Measurements from ENCODE around the gene OR2D2. TPM values are rescaled to one million over a fixed set of nuclear protein-coding genes. Genes with fewer than 3 reads are reported as not detected.

OR2D2 gene
- total and polyA plus RNA-seq, 2 of the 13 experiments (the other 11 are each of a cell fraction or from before 2014, with no cell fraction given) = not detected

DNA sequence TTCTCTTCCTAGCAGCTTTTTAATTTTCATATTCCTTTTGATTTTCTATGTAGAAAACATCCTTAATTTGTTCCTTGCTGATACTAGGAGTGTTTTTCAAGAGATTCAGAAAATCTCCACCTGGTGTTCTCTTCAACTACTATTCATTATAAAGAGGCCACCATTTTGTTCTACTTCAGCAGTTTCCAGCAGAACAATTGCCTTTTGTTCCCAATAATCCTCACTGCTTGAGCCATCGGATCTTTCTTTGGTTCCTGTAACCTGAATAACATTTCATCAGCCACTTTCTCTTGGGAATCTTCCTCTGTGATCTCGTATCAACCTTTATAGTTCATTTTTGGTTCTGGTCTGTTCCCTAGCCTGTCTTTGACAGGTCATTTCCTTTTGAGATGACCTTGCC, 48.6 kb downstream of the OR2D2 start (continued):
- TF ChIP-seq, protein P1, sequence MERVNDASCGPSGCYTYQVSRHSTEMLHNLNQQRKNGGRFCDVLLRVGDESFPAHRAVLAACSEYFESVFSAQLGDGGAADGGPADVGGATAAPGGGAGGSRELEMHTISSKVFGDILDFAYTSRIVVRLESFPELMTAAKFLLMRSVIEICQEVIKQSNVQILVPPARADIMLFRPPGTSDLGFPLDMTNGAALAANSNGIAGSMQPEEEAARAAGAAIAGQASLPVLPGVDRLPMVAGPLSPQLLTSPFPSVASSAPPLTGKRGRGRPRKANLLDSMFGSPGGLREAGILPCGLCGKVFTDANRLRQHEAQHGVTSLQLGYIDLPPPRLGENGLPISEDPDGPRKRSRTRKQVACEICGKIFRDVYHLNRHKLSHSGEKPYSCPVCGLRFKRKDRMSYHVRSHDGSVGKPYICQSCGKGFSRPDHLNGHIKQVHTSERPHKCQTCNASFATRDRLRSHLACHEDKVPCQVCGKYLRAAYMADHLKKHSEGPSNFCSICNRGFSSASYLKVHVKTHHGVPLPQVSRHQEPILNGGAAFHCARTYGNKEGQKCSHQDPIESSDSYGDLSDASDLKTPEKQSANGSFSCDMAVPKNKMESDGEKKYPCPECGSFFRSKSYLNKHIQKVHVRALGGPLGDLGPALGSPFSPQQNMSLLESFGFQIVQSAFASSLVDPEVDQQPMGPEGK (CRISPR knock-in tag; IDR thresholded peaks at IDR 0.05) = no peak
- no peak for TF ChIP-seq MBD4 (IDR thresholded peaks at IDR 0.05; ENCODE audit: borderline replicate concordance, low read length)

DNA sequence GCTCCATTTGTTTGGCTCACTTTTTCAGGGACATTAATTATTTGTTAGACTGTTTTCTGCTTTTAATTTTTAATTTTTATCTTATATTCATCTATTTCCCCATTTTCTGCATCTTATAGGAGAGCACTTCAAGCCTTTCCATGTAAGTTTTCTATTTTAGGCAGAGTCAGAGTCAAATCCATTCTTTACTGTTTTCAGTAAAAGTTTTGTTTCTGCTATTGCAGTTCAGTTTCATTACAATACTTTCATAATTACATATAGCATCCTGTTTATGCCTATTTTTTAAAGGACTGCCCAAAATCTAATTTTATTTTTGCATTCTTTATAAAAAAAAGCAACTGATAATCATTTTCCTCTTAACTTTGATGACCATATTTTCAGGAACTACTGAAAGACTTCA, 50.6 kb downstream of the OR2D2 start:
- ATAC-seq (no peak), FAIRE-seq (no peak), DNase-seq (ENCODE audit: low spot score) (no peak)
- H2AFZ ChIP-seq (ENCODE audit: low read length) = no peak overlapping the region
- no peaks in the 10 kb centered on the region for H3K36me3 ChIP-seq (replicated peaks in 1 of 2; ENCODE audit: control insufficient read depth in 1 of 2, insufficient read depth in 2 of 2, low read length in 2 of 2)
- no peaks in the 10 kb centered on the region for H3K9me3 ChIP-seq (ENCODE audit: low read length)
- H3K27ac ChIP-seq (ENCODE audit: extremely low read length, insufficient read depth, low read length) = no peak overlapping the region
- no peak for TF ChIP-seq GPN1 (CRISPR knock-in tag; IDR thresholded peaks at IDR 0.05; ENCODE audit: borderline replicate concordance)
- TF ChIP-seq KLF15 (CRISPR knock-in tag; IDR thresholded peaks at IDR 0.05; ENCODE audit: borderline replicate concordance) = no peak
- TF ChIP-seq CEBPG (CRISPR knock-in tag; IDR thresholded peaks at IDR 0.05) = no peak
- TF ChIP-seq KAT2B (IDR thresholded peaks at IDR 0.05; ENCODE audit: borderline replicate concordance, low read depth, low read length) = no peak
- TF ChIP-seq, protein P2, sequence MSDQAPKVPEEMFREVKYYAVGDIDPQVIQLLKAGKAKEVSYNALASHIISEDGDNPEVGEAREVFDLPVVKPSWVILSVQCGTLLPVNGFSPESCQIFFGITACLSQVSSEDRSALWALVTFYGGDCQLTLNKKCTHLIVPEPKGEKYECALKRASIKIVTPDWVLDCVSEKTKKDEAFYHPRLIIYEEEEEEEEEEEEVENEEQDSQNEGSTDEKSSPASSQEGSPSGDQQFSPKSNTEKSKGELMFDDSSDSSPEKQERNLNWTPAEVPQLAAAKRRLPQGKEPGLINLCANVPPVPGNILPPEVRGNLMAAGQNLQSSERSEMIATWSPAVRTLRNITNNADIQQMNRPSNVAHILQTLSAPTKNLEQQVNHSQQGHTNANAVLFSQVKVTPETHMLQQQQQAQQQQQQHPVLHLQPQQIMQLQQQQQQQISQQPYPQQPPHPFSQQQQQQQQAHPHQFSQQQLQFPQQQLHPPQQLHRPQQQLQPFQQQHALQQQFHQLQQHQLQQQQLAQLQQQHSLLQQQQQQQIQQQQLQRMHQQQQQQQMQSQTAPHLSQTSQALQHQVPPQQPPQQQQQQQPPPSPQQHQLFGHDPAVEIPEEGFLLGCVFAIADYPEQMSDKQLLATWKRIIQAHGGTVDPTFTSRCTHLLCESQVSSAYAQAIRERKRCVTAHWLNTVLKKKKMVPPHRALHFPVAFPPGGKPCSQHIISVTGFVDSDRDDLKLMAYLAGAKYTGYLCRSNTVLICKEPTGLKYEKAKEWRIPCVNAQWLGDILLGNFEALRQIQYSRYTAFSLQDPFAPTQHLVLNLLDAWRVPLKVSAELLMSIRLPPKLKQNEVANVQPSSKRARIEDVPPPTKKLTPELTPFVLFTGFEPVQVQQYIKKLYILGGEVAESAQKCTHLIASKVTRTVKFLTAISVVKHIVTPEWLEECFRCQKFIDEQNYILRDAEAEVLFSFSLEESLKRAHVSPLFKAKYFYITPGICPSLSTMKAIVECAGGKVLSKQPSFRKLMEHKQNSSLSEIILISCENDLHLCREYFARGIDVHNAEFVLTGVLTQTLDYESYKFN (CRISPR knock-in tag; conservative IDR thresholded peaks at IDR 0.05) = no peak
- no peak for TF ChIP-seq ZSCAN29 (CRISPR knock-in tag; conservative IDR thresholded peaks at IDR 0.05)
- no peak for TF ChIP-seq SNRNP70 (IDR thresholded peaks at IDR 0.05; ENCODE audit: low read depth, low read length)
- TF ChIP-seq KLF11 (CRISPR knock-in tag; IDR thresholded peaks at IDR 0.05) = no peak
- no peak for TF ChIP-seq IRF2 (CRISPR knock-in tag; IDR thresholded peaks at IDR 0.05)
- no peak for TF ChIP-seq ZBTB1 (CRISPR knock-in tag; IDR thresholded peaks at IDR 0.05; ENCODE audit: borderline replicate concordance)
- TF ChIP-seq, protein P3, sequence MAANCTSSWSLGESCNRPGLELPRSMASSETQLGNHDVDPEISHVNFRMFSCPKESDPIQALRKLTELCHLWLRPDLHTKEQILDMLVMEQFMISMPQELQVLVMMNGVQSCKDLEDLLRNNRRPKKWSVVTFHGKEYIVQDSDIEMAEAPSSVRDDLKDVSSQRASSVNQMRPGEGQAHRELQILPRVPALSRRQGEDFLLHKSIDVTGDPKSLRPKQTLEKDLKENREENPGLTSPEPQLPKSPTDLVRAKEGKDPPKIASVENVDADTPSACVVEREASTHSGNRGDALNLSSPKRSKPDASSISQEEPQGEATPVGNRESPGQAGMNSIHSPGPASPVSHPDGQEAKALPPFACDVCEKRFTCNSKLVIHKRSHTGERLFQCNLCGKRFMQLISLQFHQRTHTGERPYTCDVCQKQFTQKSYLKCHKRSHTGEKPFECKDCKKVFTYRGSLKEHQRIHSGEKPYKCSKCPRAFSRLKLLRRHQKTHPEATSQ (CRISPR knock-in tag; IDR thresholded peaks at IDR 0.05; ENCODE audit: borderline replicate concordance) = no peak
- ChIA-PET CTCF (ENCODE audit: low intra/inter-chr PET ratio, low total read pairs) (no interaction called here), POLR2A (no interaction called here)
- H3K4me3 ChIP-seq (replicated peaks in 1 of 3; ENCODE audit: insufficient read depth in 1 of 3, low read depth in 2 of 3, low read length in 3 of 3) = no peak overlapping the region
- H3K4me1 ChIP-seq (ENCODE audit: insufficient read depth, low read length) = 0 out of 2 replicates have a peak, but pooled peaks cover 6% of the 10 kb centered on the region
- intact Hi-C loops (cut with micrococcal nuclease; ENCODE audit: unreplicated experiment) (no loop called here), in situ Hi-C loops (cut with HindIII; ENCODE audit: extremely low pct_ligation_motif_present, low pct_unique_long_range_greater_than_20kb) (no loop called here)
- no TSS peak for BruUV-seq (replicated peaks)
- no peaks in the 10 kb centered on the region for H4K20me1 ChIP-seq (ENCODE audit: insufficient read depth, low read length)
- peaks cover 0 to 6% of the 10 kb centered on the region in 2 experiments; a peak in 1 of 5 replicates for H3K27me3 ChIP-seq (ENCODE audit: control insufficient read depth in 1 of 2, insufficient read depth in 2 of 2, low read length in 2 of 2)
- no peak overlapping the region for H3K9ac ChIP-seq (ENCODE audit: insufficient read depth, low read depth, low read length)
- no peaks in the 10 kb centered on the region for H3K79me2 ChIP-seq (ENCODE audit: insufficient read depth, low read length)
- H3K4me2 ChIP-seq (ENCODE audit: low read depth, low read length) = no peak overlapping the region
